ENCODE results near the gene RPL19.

RPL19 gene

GRCh38 chr17:39225308-39225958 is 25.4 kb downstream of the RPL19 start, which contains the start of gene STAC2:
Gene STAC2 (minus strand): TSS chr17:39225945. CDS start chr17:39225502, 443 bp downstream.
- DNase-seq (ENCODE audit: low spot score): no peak
- TF ChIP-seq CTCF (IDR thresholded peaks at IDR 0.05; ENCODE audit: extremely low read depth, insufficient read depth, missing control alignments): no peak
- in situ Hi-C loops (cut with MboI; ENCODE audit: low pct_unique_long_range_greater_than_20kb, low sequenced_read_pairs, unreplicated experiment): no loop called here

DNA sequence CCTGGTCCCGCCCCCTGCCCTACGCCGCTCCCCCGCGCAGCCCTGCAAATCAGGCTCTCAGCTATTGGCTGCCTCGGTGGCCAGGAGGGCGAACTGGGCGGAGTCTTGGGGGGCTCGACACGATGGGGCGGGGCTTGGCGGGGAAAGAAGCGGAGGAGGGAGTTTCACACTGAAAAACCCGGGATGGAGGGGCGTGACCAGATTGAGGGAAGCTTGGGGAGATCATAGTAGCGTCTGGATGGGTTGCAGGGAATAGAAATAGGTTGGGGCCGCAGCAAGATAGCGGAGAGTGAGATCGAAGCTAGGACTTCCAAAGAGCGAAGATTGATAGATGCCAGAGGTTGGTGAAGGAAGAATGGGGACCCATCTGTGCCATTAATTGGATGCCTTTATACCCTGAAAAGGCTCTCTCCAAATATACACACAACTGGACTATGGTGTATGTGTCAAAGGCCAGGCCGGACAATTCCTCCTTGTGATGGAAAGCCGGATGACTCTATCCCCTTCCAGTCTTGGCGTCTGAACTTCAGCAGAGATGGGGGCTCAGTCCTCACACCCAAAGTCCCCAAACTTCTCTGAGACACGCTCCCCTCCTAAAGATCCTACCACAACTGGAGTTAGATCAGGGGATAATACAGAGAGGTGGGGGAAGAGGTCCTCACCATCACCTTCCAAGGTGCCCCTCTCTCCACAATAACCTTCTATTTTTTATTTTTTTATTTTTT is 26.0 kb downstream of the RPL19 start:
- no peak for TF ChIP-seq CTCF (IDR thresholded peaks at IDR 0.05; ENCODE audit: extremely low read depth, insufficient read depth, missing control alignments)
- in situ Hi-C loops (cut with MboI; ENCODE audit: low pct_unique_long_range_greater_than_20kb, low sequenced_read_pairs, unreplicated experiment): no loop called here
- peak; percentile 65 for DNase-seq (ENCODE audit: low spot score)

DNA sequence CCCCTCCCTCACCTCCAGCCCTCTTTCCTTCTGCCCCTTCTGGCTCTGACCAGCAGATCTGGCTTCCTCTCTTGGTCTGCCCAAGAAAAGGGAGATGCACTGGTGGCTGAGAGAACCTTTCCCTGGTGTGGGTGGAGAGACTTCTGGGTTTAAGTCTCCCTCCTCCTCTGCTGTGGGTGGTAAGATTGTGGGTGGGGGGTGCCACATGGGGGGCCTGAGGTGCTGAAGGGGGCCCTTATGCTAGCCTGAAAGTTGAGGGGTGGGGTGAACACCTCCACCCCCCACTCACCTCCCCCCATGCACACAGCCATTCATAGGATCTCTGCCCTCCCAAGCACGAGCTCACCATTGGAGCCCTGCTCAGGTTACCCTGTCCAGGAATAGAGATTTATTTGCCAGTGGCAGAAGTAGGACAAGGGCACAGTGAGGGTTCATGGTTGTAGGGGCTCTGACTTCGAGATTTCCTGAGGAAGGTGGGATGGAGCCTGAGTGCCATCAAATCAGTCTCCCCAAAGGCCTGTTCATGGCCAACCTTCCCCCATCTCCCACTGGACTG is 27.4 kb downstream of the RPL19 start:
- DNase-seq (ENCODE audit: low spot score): no peak
- in situ Hi-C loops (cut with MboI; ENCODE audit: low pct_unique_long_range_greater_than_20kb, low sequenced_read_pairs, unreplicated experiment): no loop called here
- no peak for TF ChIP-seq CTCF (IDR thresholded peaks at IDR 0.05; ENCODE audit: extremely low read depth, insufficient read depth, missing control alignments)

GRCh38 chr17:39229274-39229913 is 29.3 kb downstream of the RPL19 start:
- no peak for TF ChIP-seq CTCF (IDR thresholded peaks at IDR 0.05; ENCODE audit: extremely low read depth, insufficient read depth, missing control alignments)
- in situ Hi-C loops (cut with MboI; ENCODE audit: low pct_unique_long_range_greater_than_20kb, low sequenced_read_pairs, unreplicated experiment): no loop called here
- no peak for DNase-seq (ENCODE audit: low spot score)

GRCh38 chr17:39230361-39230760 is 30.3 kb downstream of the RPL19 start:
- no peak for DNase-seq (ENCODE audit: low spot score)
- no peak for TF ChIP-seq CTCF (IDR thresholded peaks at IDR 0.05; ENCODE audit: extremely low read depth, insufficient read depth, missing control alignments)
- in situ Hi-C loops (cut with MboI; ENCODE audit: low pct_unique_long_range_greater_than_20kb, low sequenced_read_pairs, unreplicated experiment): no loop called here

DNA sequence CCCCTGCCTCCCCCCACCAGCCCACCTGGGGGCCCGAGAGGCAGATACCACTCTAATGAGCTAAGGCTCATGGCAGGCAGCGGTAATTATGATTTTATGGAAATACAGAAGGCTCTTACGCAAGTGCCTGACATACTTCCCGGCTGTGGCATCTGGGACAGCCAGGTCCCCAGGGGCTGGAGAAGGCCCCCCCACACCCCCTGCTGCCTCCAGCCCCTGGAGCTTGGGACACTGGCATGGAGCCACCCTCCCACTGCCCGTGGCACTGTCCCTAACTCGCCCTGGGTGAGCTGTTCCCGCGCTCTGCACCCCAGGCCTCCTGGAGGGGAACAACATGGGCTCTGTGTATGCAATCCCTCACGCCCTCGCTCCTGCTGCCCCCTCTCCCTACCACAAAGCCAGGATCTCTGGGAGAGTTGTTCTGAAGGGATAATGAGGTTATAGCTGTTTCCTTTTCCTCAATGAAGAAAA is 31.0 kb downstream of the RPL19 start:
- no peak for DNase-seq (ENCODE audit: low spot score)
- no peak for TF ChIP-seq CTCF (IDR thresholded peaks at IDR 0.05; ENCODE audit: extremely low read depth, insufficient read depth, missing control alignments)
- in situ Hi-C loops (cut with MboI; ENCODE audit: low pct_unique_long_range_greater_than_20kb, low sequenced_read_pairs, unreplicated experiment): no loop called here

Measured in GM13977 (cell line).